Mesenchymal stem cell (in vitro differentiated cells and primary cell): ENCODE results near the gene WDFY3.

Experiments used
- DNase-seq: peaks from one replicate; pipeline ENCODE4 v3.0.0-alpha.2; 2013
- H2AFZ ChIP-seq: one replicate; pipeline ENCODE4 v1.6.1; 2013; ENCODE audit warnings: low read depth, mild to moderate bottlenecking, control low read depth, inconsistent platforms, low read length, moderate library complexity
- H2AK5ac ChIP-seq: 2 replicates; pipeline ENCODE4 v1.6.1; 2013; ENCODE audit warnings: low read length, moderate library complexity, mild to moderate bottlenecking, inconsistent platforms; ENCODE audit not compliant: severe bottlenecking
- H2BK120ac ChIP-seq: one replicate; pipeline ENCODE4 v1.6.1; 2013; ENCODE audit warnings: low read depth, mild to moderate bottlenecking, inconsistent platforms, low read length, moderate library complexity
- H2BK12ac ChIP-seq, 2 experiments: one replicate each; pipeline ENCODE4 v1.6.1; 2013; ENCODE audit warnings: inconsistent platforms in 2 of 2, low read length in 2 of 2, mild to moderate bottlenecking in 2 of 2, moderate library complexity in 2 of 2, control low read depth in 1 of 2
- H2BK15ac ChIP-seq: one replicate; pipeline ENCODE4 v1.6.1; 2013; ENCODE audit warnings: mild to moderate bottlenecking, low read depth, inconsistent platforms; ENCODE audit not compliant: poor library complexity, severe bottlenecking
- H2BK5ac ChIP-seq: 2 replicates; pipeline ENCODE4 v1.6.1; 2013; ENCODE audit warnings: low read depth, mild to moderate bottlenecking, low read length, control low read depth, inconsistent platforms; ENCODE audit not compliant: poor library complexity, severe bottlenecking
- H3K14ac ChIP-seq, 2 experiments: one replicate each; pipeline ENCODE4 v1.6.1; 2013; ENCODE audit warnings: inconsistent platforms in 2 of 2, low read length in 2 of 2, control low read depth in 1 of 2, mild to moderate bottlenecking in 1 of 2, moderate library complexity in 1 of 2
- H3K18ac ChIP-seq, 2 experiments: one replicate each; pipeline ENCODE4 v1.6.1; 2013; ENCODE audit warnings: inconsistent platforms in 2 of 2, low read length in 2 of 2, control low read depth in 1 of 2, low read depth in 1 of 2, mild to moderate bottlenecking in 1 of 2
- H3K23ac ChIP-seq, 2 experiments: one replicate each; pipeline ENCODE4 v1.6.1; 2013; ENCODE audit warnings: inconsistent platforms in 2 of 2, low read length in 2 of 2, mild to moderate bottlenecking in 2 of 2, moderate library complexity in 2 of 2, control low read depth in 1 of 2
- H3K27ac ChIP-seq: 2 replicates; pipeline ENCODE4 v1.5.1; 2013; ENCODE audit warnings: mild to moderate bottlenecking, moderate library complexity, low read length, control low read depth, inconsistent platforms; ENCODE audit not compliant: poor library complexity, severe bottlenecking
- H3K27me3 ChIP-seq, 2 experiments: 2 replicates each; pipeline versions ENCODE4 v1.6.1 to v1.7.0; 2013; ENCODE audit warnings: low read length in 2 of 2, mild to moderate bottlenecking in 2 of 2, moderate library complexity in 2 of 2, control low read depth in 1 of 2, inconsistent platforms in 1 of 2; ENCODE audit not compliant: control insufficient read depth in 1 of 2, insufficient read depth in 1 of 2
- H3K36me3 ChIP-seq, 2 experiments: 2 replicates each; pipeline versions ENCODE4 v1.6.1 to v1.7.0; 2013; ENCODE audit warnings: low read length in 2 of 2, control low read depth in 1 of 2, inconsistent platforms in 1 of 2, low read depth in 1 of 2, mild to moderate bottlenecking in 1 of 2; ENCODE audit not compliant: insufficient read depth in 2 of 2, control insufficient read depth in 1 of 2
- H3K4ac ChIP-seq, 2 experiments: one replicate each; pipeline ENCODE4 v1.6.1; 2013; ENCODE audit warnings: inconsistent platforms in 2 of 2, low read length in 2 of 2, mild to moderate bottlenecking in 2 of 2, moderate library complexity in 2 of 2, control low read depth in 1 of 2, low read depth in 1 of 2
- H3K4me1 ChIP-seq: 2 replicates; pipeline ENCODE4 v1.6.1; 2013; ENCODE audit warnings: low read depth, low read length, control low read depth; ENCODE audit not compliant: control insufficient read depth, insufficient read depth
- H3K4me2 ChIP-seq: 2 replicates; pipeline ENCODE4 v1.6.1; 2013; ENCODE audit warnings: low read length, mild to moderate bottlenecking, inconsistent platforms; ENCODE audit not compliant: poor library complexity, severe bottlenecking
- H3K4me3 ChIP-seq, 2 experiments: 2 replicates each; pipeline versions ENCODE4 v1.5.1 to v1.7.0; 2013; ENCODE audit warnings: low read length in 2 of 2, mild to moderate bottlenecking in 2 of 2, control low read depth in 1 of 2, low read depth in 1 of 2; ENCODE audit not compliant: insufficient read depth in 1 of 2
- H3K79me1 ChIP-seq: replicated peaks from 2 replicates; pipeline ENCODE4 v1.6.1; 2013; ENCODE audit warnings: mild to moderate bottlenecking, control low read depth, low read length, inconsistent platforms; ENCODE audit not compliant: poor library complexity, severe bottlenecking
- H3K9ac ChIP-seq: 2 replicates; pipeline ENCODE4 v1.7.0; 2013; ENCODE audit warnings: mild to moderate bottlenecking, low read length, moderate library complexity
- H3K9me3 ChIP-seq: 2 replicates; pipeline ENCODE4 v1.7.0; 2013; ENCODE audit warnings: mild to moderate bottlenecking, low read length; ENCODE audit not compliant: control insufficient read depth
- H4K8ac ChIP-seq: one replicate; pipeline ENCODE4 v1.6.1; 2013; ENCODE audit warnings: inconsistent platforms, mild to moderate bottlenecking, low read length, moderate library complexity
- H4K91ac ChIP-seq: one replicate; pipeline ENCODE4 v1.6.1; 2013; ENCODE audit warnings: mild to moderate bottlenecking, low read length, inconsistent platforms
- WGBS: methylation state at CpG from one replicate; pipeline ENCODE4 v1.1.7; 2013; ENCODE audit warnings: mixed read lengths; 5-methylcytosine and 5-hydroxymethylcytosine counted together

WDFY3 gene

DNA sequence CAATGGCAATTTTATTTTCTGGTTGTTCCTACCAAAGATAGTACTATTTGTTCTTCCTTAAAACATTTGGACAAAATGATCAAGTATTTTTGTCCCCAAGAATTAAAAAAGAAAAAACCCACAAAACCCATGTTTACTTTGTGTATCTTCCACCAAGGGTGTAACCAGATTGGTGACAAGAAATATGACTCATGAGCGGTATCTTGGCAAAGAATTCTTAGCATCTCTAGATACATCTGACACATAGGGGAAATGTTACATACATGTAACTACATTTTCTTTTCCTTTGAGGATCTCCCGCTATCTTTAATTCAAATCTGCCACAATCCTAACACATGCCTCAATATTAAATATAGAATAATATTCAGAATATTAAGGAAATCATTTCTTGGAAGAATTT, 78.7 kb downstream of the WDFY3 start:
- Histone ChIP-seq H4K8ac (no peak overlapping the region), H3K23ac (no peak overlapping the region), H3K4me1 (peaks cover 2% of the 10 kb centered on the region), H3K27me3 (no peaks in the 10 kb centered on the region), H3K14ac (no peak overlapping the region), H3K27ac (no peak overlapping the region), H3K4me2 (no peak overlapping the region), H2BK12ac (no peak overlapping the region), H2BK120ac (no peak overlapping the region), H2AK5ac (no peak overlapping the region), H3K4ac (no peak overlapping the region), H3K18ac (no peak overlapping the region), H4K91ac (no peak overlapping the region), H3K9me3 (no peaks in the 10 kb centered on the region), H3K9ac (no peak overlapping the region), H2AFZ (no peak overlapping the region), H3K79me1 (peaks cover 10% of the 10 kb centered on the region), H2BK5ac (no peak overlapping the region), H3K36me3 (peaks cover 6 to 9% of the 10 kb centered on the region in 2 experiments), H3K4me3 (no peak overlapping the region), H2BK15ac (no peak overlapping the region)
- peak; percentile 38 for DNase-seq
- WGBS, result 86% methylated on average over 1 of the region's 2 CpGs

GRCh38 chr4:84879651-84880200, 86.8 kb downstream of the WDFY3 start:
- Histone ChIP-seq H3K4me3 (no peak overlapping the region), H3K14ac (no peak overlapping the region), H4K8ac (no peak overlapping the region), H3K4ac (no peak overlapping the region), H3K4me2 (no peak overlapping the region), H2AFZ (no peak overlapping the region), H3K23ac (no peak overlapping the region), H2AK5ac (peak overlapping the region; percentile 65), H2BK12ac (no peak overlapping the region), H2BK120ac (no peak overlapping the region), H3K79me1 (peaks cover 10% of the 10 kb centered on the region), H3K9ac (no peak overlapping the region), H2BK15ac (no peak overlapping the region), H3K36me3 (peaks cover 8 to 15% of the 10 kb centered on the region in 2 experiments), H3K27ac (peak overlapping the region; percentile 66), H3K9me3 (no peaks in the 10 kb centered on the region), H3K18ac (no peak overlapping the region), H4K91ac (no peak overlapping the region), H3K27me3 (no peaks in the 10 kb centered on the region), H3K4me1 (peaks cover 3% of the 10 kb centered on the region), H2BK5ac (no peak overlapping the region)
- DNase-seq, result no peak
- 47% methylated on average over 2 of the region's 4 CpGs for WGBS

- peak; percentile 54 for DNase-seq
- Histone ChIP-seq H3K23ac (no peak overlapping the region), H2BK15ac (no peak overlapping the region), H3K4me1 (peaks cover 3% of the 10 kb centered on the region), H3K27me3 (no peaks in the 10 kb centered on the region), H3K9ac (peak overlapping the region; percentile 70), H3K4ac (no peak overlapping the region), H3K27ac (peak overlapping the region; percentile 83), H4K91ac (no peak overlapping the region), H2AK5ac (no peak overlapping the region), H2AFZ (no peak overlapping the region), H4K8ac (no peak overlapping the region), H2BK120ac (no peak overlapping the region), H2BK5ac (no peak overlapping the region), H3K14ac (no peak overlapping the region), H2BK12ac (no peak overlapping the region), H3K79me1 (peaks cover 18% of the 10 kb centered on the region), H3K4me2 (no peak overlapping the region), H3K9me3 (no peaks in the 10 kb centered on the region), H3K4me3 (no peak overlapping the region), H3K36me3 (peaks cover 13 to 14% of the 10 kb centered on the region in 2 experiments), H3K18ac (no peak overlapping the region)
- WGBS, result 47% methylated on average over 3 of the region's 3 CpGs
Observed at GRCh38 chr4:84878546-84878945, 87.9 kb downstream of the WDFY3 start.

GRCh38 chr4:84878090-84878489, 88.4 kb downstream of the WDFY3 start:
- peak; percentile 83 for DNase-seq
- Histone ChIP-seq H3K18ac (no peak overlapping the region), H3K4me3 (no peak overlapping the region), H3K9ac (peak overlapping the region; percentile 70), H2BK120ac (no peak overlapping the region), H3K79me1 (peaks cover 18% of the 10 kb centered on the region), H2AFZ (no peak overlapping the region), H2BK5ac (no peak overlapping the region), H2AK5ac (no peak overlapping the region), H3K4me2 (no peak overlapping the region), H3K36me3 (peaks cover 13 to 14% of the 10 kb centered on the region in 2 experiments), H3K9me3 (no peaks in the 10 kb centered on the region), H3K14ac (no peak overlapping the region), H2BK15ac (no peak overlapping the region), H3K4ac (no peak overlapping the region), H3K27ac (no peak overlapping the region), H4K91ac (no peak overlapping the region), H3K27me3 (no peaks in the 10 kb centered on the region), H2BK12ac (no peak overlapping the region), H3K4me1 (peaks cover 3% of the 10 kb centered on the region), H4K8ac (no peak overlapping the region), H3K23ac (no peak overlapping the region)
- no CpG with 5 or more reads among the region's 1 CpG for WGBS
